Activated T-helper 2 cell treated with anti-CD3 and anti-CD28 coated beads, Interferon-gamma antibody, Interleukin-2, Interleukin-4, amounts not matched to agents 10 μg/mL and 5 μg/mL and 100 μg/mL, durations not matched to agents 14 hours and 24 hours and 36 hours (primary cell): Measurements from ENCODE around the gene CSTPP1. TPM values are rescaled to one million over a fixed set of nuclear protein-coding genes. Genes with fewer than 3 reads are reported as not detected.

ENCODE experiments used
- DNase-seq: peaks from one replicate; pipeline ENCODE4 v3.0.0; 2021; ENCODE audit warnings: low spot score
- H3K27ac Mint-ChIP-seq: one replicate; pipeline ENCODE4 v1.8.0; 2021; ENCODE audit warnings: mixed read lengths
- H3K27me3 Mint-ChIP-seq: one replicate; pipeline ENCODE4 v1.8.0; 2021; ENCODE audit warnings: low read depth, mixed read lengths
- H3K36me3 Mint-ChIP-seq: one replicate; pipeline ENCODE4 v1.8.0; 2021; ENCODE audit warnings: low read depth, mixed read lengths
- H3K4me1 Mint-ChIP-seq: one replicate; pipeline ENCODE4 v1.8.0; 2021; ENCODE audit warnings: low read depth, mixed read lengths
- H3K4me3 Mint-ChIP-seq: one replicate; pipeline ENCODE4 v1.8.0; 2021; ENCODE audit warnings: low read depth, mild to moderate bottlenecking, moderate library complexity, mixed read lengths
- H3K9me3 Mint-ChIP-seq: one replicate; pipeline ENCODE4 v1.8.0; 2021; ENCODE audit warnings: mixed read lengths
- intact Hi-C: fragments of 100-400 bp; cut with micrococcal nuclease; formaldehyde crosslinking; loops from one replicate; pipeline ENCODE4 v1.15.1; 2023
- total RNA-seq: library from RNA; stranded (reverse); gene quantifications from 2 replicates; pipeline ENCODE4 v1.2.3, GENCODE V29; 2022

Gene CSTPP1
- total RNA-seq, 1 donor from 2014 or later: 17.8 TPM

DNA sequence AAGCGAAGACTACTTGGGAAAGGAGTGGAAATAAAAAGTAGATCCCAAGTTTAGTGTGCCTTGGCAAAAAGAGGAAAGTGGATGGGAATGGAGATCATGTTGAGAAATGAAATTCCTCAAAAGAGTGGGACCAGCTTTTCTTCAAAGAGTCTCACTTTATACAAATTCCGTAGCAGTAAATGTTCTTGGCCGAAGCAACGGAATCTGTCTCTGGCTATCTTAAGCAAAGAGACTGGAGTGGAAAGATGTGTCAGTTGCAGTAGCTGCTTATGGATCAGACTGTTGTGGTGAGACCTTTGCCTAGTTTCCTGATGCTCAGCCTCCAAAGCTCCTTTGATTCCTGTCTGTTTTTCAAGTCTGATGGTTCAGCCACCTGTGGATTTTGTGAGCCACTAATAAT is 73.6 kb downstream of the CSTPP1 start:
- intact Hi-C loops: loop anchor here (10.0 kb wide), 1 partner anchor 95 kb away; the partner anchor contains the start of gene LRP4
- Mint-ChIP-seq H3K36me3 (no peaks in the 10 kb centered on the region), H3K27me3 (no peaks in the 10 kb centered on the region), H3K9me3 (no peaks in the 10 kb centered on the region), H3K27ac (no peak overlapping the region), H3K4me3 (no peak overlapping the region), H3K4me1 (peaks cover 2% of the 10 kb centered on the region)
- no peak for DNase-seq

GRCh38 chr11:47014097-47014496 is 77.5 kb downstream of the CSTPP1 start:
- Mint-ChIP-seq H3K27ac (no peak overlapping the region), H3K36me3 (no peaks in the 10 kb centered on the region), H3K9me3 (no peaks in the 10 kb centered on the region), H3K4me1 (no peaks in the 10 kb centered on the region), H3K4me3 (no peak overlapping the region), H3K27me3 (no peaks in the 10 kb centered on the region)
- DNase-seq: no peak
- intact Hi-C loops: loop anchor here (10.0 kb wide), 1 partner anchor 99 kb away; the partner anchor contains the start of gene LRP4

- H3K36me3 Mint-ChIP-seq: no peaks in the 10 kb centered on the region
- H3K4me1 Mint-ChIP-seq: no peaks in the 10 kb centered on the region
- no peak overlapping the region for H3K27ac Mint-ChIP-seq
- no peaks in the 10 kb centered on the region for H3K9me3 Mint-ChIP-seq
- DNase-seq: no peak
- no peak overlapping the region for H3K4me3 Mint-ChIP-seq
- intact Hi-C loops: loop anchor here (10.0 kb wide), 1 partner anchor 104 kb away; the partner anchor contains the start of gene LRP4
- H3K27me3 Mint-ChIP-seq: no peaks in the 10 kb centered on the region
Observed at GRCh38 chr11:47018637-47019036, 82.1 kb downstream of the CSTPP1 start.

DNA sequence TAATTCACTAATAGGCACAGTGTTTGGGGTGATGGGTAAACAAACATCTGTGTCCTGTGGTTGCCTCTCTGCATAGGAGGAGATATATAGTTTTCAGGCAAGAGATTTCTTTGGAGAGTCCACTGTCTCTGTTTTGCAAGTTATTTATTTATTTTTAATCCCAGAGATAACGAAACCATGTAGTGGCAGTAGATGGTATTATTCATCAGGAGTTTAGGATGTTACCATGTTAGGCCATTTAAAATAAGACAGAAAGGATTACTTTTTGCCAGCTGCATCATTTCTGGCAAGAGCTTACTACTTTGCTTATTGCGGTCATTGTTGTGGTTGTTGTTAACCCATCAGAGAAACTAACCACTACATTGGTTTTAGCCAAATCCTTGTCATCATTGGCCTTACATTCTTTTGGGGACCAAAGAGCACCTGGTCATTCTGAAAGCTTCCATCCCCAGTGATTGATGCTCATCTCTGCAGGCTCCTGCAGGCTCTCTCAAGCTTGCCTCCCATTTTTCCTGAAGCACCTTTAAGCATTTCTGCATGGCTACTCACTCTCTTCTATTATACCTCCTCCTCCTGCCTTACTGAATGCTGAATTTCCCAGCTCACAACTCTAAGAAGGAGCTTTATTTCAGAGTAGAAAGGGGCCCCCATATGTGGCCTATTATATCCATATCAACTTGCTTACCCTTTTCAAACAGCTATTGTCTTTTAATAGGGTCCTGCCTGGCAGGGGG is 84.4 kb downstream of the CSTPP1 start:
- intact Hi-C loops: no loop called here
- Mint-ChIP-seq H3K9me3 (no peaks in the 10 kb centered on the region), H3K27ac (no peak overlapping the region), H3K4me3 (no peak overlapping the region), H3K4me1 (no peaks in the 10 kb centered on the region), H3K27me3 (no peaks in the 10 kb centered on the region), H3K36me3 (no peaks in the 10 kb centered on the region)
- no peak for DNase-seq

DNA sequence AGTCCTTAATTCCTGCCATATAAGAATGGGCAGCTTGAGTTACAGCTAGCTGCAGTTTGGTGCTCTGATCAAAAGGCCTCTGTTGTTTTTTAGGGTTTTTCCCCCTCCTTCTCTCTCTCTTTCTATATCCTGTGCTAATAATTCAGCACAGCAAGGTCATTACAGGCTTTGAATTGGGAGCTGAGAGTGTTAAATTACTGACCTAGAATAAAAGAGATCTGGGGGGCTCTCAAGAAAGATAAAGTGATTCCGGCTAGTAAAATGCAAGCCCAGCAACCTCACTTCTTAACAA is 84.9 kb downstream of the CSTPP1 start:
- H3K4me1 Mint-ChIP-seq: no peaks in the 10 kb centered on the region
- no peak overlapping the region for H3K4me3 Mint-ChIP-seq

DNA sequence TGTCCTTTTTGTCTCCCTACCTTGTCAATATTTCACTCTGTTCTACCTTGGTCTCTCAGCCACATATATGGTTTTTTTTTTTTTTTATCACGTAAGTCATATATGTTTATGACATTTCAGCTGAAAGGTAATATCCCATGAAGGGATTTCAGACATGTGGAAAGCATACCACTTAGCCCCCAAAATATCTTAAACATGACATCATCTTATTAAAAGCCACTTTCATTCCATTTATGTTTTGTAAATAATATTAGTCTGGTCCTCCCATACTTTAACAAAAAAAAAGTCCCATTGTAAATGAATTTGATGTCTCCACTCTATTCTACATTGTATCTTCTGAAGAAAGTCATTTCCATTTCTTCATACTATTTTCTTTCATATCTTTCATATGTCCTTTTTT is 85.4 kb downstream of the CSTPP1 start:
- no peak overlapping the region for H3K4me3 Mint-ChIP-seq
- no peak overlapping the region for H3K27ac Mint-ChIP-seq
- H3K4me1 Mint-ChIP-seq: no peaks in the 10 kb centered on the region
- H3K36me3 Mint-ChIP-seq: no peaks in the 10 kb centered on the region
- no peaks in the 10 kb centered on the region for H3K9me3 Mint-ChIP-seq
- intact Hi-C loops: no loop called here
- DNase-seq: no peak
- no peaks in the 10 kb centered on the region for H3K27me3 Mint-ChIP-seq

More for the DNA sequence above, 84.9 kb downstream of the CSTPP1 start:
- DNase-seq: no peak
- Mint-ChIP-seq H3K27ac (no peak overlapping the region), H3K27me3 (no peaks in the 10 kb centered on the region), H3K36me3 (no peaks in the 10 kb centered on the region), H3K9me3 (no peaks in the 10 kb centered on the region)
- intact Hi-C loops: no loop called here

DNA sequence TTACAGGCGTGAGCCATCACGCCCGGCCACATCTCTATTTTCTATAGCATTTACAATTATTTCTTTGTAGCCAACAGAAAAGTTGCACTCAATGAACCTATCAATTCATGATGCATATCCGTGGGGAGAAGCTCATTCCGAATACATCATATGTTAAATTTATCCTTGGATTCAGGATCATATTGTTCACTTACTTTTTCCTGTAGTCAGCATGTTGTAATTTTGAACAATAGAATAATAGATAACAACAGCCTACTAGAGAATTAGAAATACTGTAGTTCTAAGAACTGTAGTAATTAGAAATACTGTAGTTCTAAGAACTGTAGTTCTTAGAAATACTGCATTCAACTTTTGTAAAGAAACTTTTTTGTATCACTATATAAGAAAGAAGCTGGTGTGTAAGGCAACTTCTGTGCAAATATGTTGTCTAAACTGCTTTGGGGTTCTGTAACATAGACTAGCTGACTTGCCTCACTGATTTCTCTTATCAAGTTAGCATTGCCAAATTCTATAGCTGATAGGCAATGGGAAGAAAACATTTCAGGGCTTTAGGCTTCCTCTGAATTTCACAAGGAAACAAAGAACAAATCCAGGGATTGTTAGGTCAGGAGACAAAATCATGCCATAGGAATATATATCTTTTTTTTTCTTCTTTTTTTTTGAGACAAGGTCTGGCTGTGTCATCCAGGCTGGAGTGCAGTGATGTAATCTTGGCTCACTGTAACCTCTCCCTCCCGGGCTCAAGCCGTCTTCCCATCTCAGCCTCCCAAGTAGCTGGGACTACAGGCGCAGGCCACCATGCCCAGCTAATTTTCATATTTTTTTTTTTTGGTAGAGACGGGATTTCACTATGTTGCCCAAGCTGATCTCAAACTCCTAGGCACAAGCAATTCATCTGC is 91.9 kb downstream of the CSTPP1 start:
- Mint-ChIP-seq H3K27me3 (no peaks in the 10 kb centered on the region), H3K36me3 (no peaks in the 10 kb centered on the region), H3K27ac (no peak overlapping the region), H3K4me3 (no peak overlapping the region), H3K9me3 (no peaks in the 10 kb centered on the region), H3K4me1 (peaks cover 3% of the 10 kb centered on the region)
- no peak for DNase-seq
- intact Hi-C loops: no loop called here

GRCh38 chr11:47033439-47033838 is 96.9 kb downstream of the CSTPP1 start:
- Mint-ChIP-seq H3K36me3 (no peaks in the 10 kb centered on the region), H3K27ac (no peak overlapping the region), H3K9me3 (no peaks in the 10 kb centered on the region), H3K4me1 (no peaks in the 10 kb centered on the region), H3K4me3 (no peak overlapping the region), H3K27me3 (no peaks in the 10 kb centered on the region)
- intact Hi-C loops: no loop called here
- DNase-seq: no peak

- intact Hi-C loops: no loop called here
- Mint-ChIP-seq H3K9me3 (no peaks in the 10 kb centered on the region), H3K4me1 (no peaks in the 10 kb centered on the region), H3K27ac (no peak overlapping the region), H3K27me3 (no peaks in the 10 kb centered on the region), H3K4me3 (no peak overlapping the region), H3K36me3 (no peaks in the 10 kb centered on the region)
- DNase-seq: no peak
Observed at GRCh38 chr11:47034091-47034490, 97.5 kb downstream of the CSTPP1 start.

GRCh38 chr11:47035108-47035507 is 98.5 kb downstream of the CSTPP1 start:
- intact Hi-C loops: loop anchor here (1.0 kb wide), 1 partner anchor 8 kb away; no protein-coding TSS in a partner anchor
- no peak overlapping the region for H3K4me3 Mint-ChIP-seq
- no peak for DNase-seq
- no peak overlapping the region for H3K27ac Mint-ChIP-seq
- H3K9me3 Mint-ChIP-seq: no peaks in the 10 kb centered on the region
- H3K36me3 Mint-ChIP-seq: no peaks in the 10 kb centered on the region
- no peaks in the 10 kb centered on the region for H3K27me3 Mint-ChIP-seq
- no peaks in the 10 kb centered on the region for H3K4me1 Mint-ChIP-seq

GRCh38 chr11:47044119-47044518 is 107.6 kb downstream of the CSTPP1 start:
- Mint-ChIP-seq H3K4me3 (no peak overlapping the region), H3K36me3 (no peaks in the 10 kb centered on the region), H3K4me1 (no peaks in the 10 kb centered on the region), H3K9me3 (no peaks in the 10 kb centered on the region), H3K27me3 (no peaks in the 10 kb centered on the region), H3K27ac (no peak overlapping the region)
- intact Hi-C loops: no loop called here
- DNase-seq: no peak

DNA sequence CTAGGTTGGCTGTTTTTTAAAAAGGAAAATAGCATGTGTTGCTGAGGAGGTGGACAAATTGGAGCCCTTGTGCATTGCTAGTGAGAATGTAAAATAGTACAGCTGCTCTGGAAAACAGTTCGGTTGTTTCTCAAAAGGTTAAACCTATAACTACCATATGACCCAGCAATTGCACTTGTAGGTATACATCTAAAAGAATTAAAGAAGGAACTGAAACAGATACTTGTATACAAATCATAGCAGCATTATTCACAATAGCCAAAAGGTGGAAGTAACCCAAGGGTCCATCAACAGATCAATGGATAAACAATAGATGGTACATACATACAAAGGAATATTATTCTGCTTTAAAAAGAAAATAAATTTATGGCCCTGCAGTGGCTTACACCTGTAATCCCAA is 111.4 kb downstream of the CSTPP1 start:
- no peak overlapping the region for H3K27ac Mint-ChIP-seq
- no peak overlapping the region for H3K4me3 Mint-ChIP-seq
- no peak for DNase-seq
- H3K36me3 Mint-ChIP-seq: peaks cover 1% of the 10 kb centered on the region
- H3K27me3 Mint-ChIP-seq: no peaks in the 10 kb centered on the region
- intact Hi-C loops: no loop called here
- H3K4me1 Mint-ChIP-seq: no peaks in the 10 kb centered on the region
- no peaks in the 10 kb centered on the region for H3K9me3 Mint-ChIP-seq

DNA sequence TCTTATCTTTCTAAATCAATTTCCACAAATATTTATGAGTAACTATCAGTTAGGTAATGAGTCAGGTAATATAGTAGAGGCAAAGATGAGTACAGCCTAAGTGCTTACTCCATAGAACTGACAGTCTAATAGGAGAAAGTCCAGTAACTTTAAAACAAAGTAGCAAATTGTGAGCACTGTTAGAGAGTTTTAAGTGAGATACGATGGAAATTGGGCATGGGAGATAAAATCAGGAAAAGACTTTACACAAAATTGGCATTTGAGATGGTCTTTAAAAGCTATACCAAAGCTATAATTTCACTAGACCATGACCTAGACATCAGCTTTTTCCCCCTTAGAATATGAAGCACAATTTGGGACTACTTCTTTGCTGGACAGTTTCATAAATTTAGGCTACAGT is 113.7 kb downstream of the CSTPP1 start:
- intact Hi-C loops: no loop called here
- Mint-ChIP-seq H3K36me3 (peaks cover 5% of the 10 kb centered on the region), H3K27ac (no peak overlapping the region), H3K4me1 (no peaks in the 10 kb centered on the region), H3K27me3 (no peaks in the 10 kb centered on the region), H3K4me3 (no peak overlapping the region), H3K9me3 (no peaks in the 10 kb centered on the region)
- DNase-seq: no peak
